Stimulated activated CD4-positive, alpha-beta T cell treated with anti-CD3 and anti-CD28 coated beads, Interleukin-2, amount 100 ng/mL, for 24 hours (primary cell): Measurements from ENCODE around the gene PLB1.

Experiments used
- DNase-seq, 2 donors: peaks; one replicate each; pipeline ENCODE4 v3.0.0-alpha.2; 2020

Gene PLB1

DNA sequence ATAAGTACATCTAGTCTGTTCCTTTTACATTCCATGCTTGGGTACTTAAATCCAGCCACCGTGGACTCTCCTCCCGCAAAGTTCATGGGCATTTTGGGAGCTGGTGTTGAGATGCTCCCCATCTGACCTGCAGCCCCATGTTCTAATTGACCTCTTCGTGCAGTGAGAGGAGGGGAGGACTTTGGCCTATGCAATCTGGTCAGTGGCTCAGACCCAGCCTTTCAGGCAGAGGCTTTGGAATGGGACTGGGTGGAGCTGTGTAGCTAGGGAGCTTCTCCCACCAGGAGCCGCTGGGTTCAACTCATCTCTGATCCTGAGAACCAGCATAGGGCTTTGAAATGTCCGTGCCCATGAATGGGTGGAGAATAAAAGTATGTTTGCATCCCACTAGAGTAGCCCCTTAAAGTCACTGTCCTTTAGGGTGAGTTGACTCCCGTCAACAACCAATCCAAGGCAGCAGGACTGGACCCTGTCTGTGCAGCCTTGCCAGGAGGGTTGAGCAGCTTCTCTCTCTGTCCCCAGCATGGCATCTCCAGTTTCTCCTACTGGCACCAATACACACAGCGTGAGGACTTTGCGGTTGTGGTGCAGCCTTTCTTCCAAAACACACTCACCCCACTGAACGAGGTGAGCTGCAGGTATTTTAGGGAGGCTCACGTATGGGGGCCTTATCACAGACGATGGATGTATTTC is 135.8 kb downstream of the PLB1 start:
- no peak for DNase-seq

DNA sequence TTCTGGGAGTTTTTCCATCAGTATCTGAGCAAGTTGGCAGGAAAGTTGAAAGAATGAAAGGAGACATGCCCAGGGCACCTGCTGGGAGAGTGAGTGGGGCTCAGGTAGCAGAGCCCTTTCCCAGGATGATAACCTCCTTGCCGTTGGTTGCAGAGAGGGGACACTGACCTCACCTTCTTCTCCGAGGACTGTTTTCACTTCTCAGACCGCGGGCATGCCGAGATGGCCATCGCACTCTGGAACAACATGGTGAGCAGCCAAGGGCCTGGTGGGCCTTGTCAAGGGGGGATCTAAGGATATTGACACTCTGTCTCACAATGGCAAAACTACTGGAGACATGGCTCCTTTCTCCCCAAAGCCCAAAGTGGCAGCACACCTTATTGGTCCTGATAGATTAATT is 136.9 kb downstream of the PLB1 start:
- no peak for DNase-seq

DNA sequence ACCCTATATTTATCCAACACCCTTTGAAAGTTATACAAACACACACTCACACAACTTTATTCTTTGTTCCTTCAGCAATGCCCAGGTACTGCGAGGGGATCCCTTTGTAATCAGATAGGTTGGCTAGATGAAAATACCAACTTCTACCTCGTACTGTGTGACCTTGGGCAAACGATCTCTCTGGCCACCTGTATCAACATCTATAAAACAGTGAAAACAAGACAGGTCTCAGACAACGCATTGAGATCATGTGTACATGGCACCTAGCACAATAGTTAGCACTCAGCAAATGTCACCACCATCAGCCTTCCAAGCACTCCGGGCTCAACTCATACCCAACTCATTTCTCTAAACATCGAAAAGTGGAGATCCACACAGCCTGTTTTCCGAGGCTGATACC is 137.3 kb downstream of the PLB1 start:
- no peak for DNase-seq

DNA sequence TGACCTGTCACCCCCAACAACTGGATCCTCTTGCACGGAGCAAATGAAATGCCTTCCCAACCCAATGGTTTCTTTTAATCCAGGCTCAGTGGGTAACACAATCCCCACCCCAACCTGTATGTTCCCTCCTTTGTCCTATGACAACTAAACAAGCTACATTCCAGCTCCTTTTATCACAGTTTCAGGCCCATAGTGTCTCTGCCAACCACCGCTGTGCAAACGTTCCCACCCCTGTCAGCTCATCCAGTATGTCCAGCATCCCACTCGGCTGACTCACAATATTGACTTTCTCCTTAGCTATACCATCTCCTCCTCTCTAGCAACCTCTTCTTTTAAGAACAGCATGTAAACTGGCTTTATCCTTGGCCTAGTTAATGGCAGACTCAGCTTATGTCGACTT is 137.9 kb downstream of the PLB1 start:
- no peak for DNase-seq

DNA sequence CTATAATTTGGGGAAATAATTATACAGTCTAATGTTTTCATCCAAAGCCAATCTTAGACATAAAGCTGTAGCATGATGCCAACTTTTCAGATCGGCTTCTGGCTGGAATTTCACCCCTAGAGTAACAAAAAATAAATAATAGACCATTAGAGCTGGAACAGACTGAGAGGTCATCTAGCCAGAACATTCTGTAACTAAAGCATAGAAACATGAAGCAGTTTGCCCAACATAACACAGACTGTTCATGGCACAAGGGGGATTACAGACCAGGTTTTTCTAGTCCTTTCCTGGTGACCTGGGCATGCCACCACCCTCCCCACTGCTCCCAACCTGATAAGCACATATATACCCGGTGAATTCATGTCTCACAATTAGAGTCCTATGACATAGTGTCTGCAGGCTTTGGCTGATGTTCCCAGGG is 139.3 kb downstream of the PLB1 start:
- no peak for DNase-seq

DNA sequence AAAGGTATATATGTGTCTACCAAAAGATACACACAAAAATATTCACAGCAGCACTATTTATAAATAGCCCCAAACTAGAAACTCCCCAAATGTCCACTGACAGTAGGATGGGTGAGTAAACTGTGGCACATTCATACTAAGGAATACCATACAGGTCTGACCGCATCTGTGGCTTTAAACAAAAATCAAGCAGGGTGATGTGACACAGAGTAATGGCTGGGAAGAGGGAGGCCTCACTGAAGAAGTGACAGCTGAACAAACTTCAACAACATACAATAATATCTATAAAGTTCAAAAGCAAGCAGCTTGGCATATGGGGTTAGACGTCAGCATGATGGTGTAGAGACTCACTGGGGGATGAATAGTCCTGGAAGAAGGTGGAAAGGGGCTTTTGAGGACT is 140.6 kb downstream of the PLB1 start:
- no peak for DNase-seq

DNA sequence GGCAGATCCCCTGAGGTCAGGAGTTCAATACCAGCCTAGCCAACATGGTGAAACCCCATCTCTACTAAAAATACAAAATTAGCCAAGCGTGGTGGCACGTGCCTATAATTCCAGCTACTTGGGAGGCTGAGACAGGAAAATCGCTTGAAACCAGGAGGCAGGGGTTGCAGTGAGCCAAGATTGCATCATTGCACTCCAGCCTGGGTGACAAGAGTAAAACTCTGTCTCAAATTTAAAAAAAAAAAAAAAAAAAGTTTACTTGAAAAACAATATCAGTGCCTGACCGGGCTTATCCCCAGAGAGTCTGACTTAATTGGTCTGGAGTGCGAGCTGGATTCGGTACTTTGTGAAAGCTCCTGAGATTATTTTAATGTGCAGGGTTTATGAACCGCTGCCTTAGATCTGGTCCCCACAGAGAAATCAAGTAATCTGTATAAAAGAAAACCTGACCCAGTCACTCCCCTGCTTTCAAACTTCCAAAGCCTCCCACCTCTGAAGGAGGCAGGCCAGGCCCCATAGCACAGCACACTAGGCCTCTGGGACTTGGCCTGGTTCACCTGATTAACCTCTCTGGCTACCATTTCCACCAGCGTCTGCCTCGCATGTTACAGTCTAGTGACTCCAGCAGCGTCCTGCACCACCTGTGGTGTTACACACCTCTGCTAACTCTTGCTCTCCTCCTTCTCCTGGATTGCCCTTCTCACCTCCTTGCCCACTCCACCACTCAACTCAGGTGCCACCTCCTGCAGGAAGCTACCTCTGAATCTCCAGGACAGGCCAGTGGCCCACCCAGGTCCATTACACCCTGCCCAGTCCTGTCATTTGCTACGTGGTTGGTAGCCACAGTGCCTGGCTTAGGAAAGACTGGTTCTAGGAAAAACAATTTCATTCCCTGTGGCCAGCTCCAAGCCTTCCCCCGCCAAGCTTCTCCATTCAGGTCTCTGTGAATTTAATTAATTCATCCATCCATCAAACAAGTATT is 141.5 kb downstream of the PLB1 start:
- DNase-seq, result no peak

DNA sequence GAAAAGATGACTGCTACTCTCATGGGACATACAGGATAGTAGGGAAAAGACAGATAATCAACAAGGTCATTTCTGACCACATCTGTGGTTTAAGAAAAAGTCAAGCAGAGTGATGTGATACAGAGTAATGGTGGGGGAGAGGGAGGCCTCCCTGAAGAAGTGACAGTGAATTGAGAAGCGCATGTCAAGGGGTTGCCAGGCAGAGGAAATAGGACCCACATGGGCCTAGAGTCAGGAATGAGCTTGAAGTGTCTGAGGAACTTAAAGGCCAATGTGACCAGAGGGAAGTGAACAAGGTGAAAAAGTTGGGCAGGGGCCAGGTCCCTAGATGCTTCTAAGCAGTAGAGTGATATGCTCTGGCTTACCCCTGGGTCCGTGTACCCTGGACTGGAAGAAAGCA is 142.2 kb downstream of the PLB1 start:
- DNase-seq, result no peak

DNA sequence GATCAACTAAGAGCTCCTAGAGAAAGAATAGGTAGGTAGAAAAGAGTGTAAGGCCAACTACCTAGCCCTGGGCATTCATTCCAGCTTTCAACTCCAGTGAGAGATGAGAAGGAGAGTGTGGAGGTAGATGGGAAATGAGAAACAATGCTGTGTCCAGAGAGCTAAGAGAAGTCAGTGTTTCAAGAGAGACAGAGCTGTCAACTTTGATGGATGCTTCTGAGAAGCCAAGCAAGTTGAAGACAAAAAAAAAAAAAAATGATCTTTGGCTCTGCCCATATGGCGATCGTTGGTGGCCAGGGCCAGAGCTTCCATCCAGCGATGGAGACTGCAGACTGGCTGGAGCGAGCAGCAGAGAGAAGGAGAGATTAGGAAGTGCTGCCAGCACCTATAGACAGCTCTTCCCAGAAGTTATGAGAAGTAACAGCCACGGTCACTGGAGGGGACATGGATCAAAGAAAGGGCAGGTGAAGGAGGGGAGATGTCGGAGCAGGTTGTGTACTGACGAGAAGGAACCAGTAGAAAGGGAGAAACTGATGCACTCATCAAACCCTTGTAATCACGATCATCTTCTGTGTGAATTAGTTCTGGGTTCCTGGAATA is 143.3 kb downstream of the PLB1 start:
- no peak for DNase-seq

DNA sequence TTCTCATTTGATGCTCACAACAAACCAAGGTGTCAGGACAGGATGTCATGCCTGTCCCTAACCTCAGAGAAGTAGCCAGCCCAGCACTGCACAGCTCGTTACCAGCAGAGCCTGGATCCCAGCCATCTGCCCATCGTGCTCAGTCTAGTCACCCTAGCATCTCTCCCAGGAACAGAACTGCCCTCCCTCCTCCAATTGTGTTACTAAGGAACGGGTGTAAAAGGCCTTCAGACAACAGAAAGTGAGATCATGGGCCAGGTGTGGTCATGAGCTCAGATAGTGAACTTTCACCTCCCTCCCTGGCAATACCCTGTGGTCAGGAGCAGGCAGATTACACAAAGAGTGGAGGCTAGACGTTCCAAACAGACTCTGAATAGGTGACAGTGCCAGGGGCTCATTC is 144.0 kb downstream of the PLB1 start:
- DNase-seq, result no peak

DNA sequence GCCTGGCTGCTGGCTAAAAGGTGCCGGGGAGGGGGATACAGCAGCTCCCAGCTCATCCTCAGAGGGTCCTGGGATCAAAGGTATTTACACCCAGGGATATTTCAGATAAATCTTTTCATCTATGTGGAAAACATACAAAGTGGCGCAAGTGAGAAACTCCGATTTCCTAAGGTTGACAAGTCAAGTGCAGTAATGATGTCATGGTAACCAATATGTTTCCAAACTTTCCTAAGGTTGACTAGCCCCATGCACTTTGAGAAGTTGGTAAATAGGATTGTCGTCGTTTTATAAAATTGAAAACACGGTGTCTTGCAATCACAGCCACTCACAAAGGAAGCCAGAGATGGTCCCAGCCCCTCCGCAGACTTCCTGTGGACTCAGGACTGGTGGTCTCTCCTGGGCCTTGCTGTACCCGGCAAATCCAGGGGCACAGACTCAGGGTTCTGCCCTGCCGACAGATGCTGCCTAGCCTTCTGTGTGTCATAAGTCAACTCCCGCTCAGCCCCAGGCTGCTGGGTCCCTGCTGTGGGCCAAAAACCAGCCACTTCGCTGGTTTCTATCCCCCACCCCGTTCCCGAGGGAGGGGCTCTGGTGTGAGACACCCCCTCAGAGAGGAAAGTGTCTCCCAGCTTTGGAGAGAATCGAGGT is 144.5 kb downstream of the PLB1 start:
- no peak for DNase-seq

DNA sequence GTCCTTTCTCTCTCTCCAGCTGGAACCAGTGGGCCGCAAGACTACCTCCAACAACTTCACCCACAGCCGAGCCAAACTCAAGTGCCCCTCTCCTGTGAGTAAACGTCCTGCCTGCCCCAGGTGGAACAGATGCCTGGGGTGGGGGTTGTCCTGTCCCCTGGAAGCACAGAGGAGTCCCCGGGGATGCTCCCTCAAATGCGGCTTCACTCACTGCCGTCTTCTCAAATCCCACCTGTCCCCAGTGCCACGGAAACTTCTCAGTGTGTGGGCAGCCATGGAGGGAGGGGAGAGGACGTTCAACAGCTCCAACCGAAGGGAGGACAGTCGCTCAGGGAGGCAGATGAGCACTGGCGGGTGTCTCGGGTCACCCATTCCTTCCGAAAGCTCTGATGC is 145.0 kb downstream of the PLB1 start:
- DNase-seq, result no peak

DNA sequence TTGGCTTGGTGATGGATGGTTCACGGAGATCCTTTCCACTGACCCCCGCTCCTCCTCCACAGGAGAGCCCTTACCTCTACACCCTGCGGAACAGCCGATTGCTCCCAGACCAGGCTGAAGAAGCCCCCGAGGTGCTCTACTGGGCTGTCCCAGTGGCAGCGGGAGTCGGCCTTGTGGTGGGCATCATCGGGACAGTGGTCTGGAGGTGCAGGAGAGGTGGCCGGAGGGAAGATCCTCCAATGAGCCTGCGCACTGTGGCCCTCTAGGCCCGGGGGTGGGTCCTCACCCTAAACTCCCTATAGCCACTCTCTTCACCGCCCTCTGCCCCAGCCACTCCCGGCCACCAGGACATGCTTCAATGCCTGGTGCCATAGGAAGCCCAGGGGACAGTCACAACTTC is 146.9 kb downstream of the PLB1 start:
- DNase-seq, result no peak

DNA sequence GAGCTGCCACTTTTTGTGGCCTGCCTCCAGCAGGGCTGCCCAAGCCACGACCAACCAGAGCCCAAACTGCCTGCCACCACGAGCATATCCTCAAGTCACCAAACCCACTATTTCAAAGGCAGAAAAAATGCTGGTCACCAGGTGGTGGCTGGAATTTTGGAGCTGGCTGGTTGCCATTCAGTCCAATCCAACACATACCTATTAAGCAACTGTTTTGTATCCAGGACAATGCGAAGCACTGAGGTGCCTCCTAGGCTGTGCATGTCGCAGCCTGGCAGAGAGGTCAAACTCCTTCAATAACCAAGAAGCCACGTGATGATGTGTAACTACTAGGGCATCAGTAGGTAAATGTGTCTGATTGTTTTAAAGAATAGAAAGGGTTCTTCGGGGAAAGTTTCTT is 147.5 kb downstream of the PLB1 start:
- no peak for DNase-seq

DNA sequence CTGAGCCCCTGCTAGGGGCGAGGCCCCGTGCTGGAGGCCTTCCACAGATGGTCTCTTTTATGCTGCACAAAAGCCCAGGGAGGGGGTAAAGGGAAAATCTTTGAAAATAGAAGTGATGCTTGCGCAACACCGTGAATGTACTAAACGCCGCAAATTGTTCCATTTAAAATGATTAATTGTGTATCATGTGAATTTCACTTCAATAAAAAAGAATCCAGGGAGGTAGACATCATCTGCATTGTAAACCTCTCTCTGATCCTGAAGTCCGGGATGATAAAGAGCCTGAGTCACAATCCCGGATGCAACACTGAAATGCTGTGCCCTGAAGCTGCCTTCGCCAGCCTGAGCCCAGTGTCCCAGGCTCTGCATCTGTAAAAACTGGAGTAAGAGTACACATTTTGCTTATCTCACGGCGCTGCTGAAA is 148.1 kb downstream of the PLB1 start:
- no peak for DNase-seq

DNA sequence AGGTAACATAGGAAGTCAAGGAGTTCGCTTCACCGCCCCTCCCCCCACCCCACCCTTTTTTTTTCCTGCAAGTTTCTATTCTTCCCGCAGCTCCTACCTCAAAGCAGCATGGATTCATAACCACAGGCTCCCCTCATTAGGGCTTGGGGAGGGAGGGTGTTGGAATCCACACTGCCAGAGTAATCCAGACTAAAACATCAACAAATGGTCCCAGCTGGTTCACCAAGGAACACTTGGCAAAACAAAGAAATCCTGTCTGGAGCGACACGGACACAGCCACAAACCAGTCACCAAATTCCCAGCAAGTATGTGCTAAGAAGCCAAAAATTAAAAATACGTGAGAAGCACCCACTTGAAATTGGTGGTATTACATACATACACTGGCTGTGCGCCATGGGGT is 148.9 kb downstream of the PLB1 start:
- DNase-seq, result no peak

DNA sequence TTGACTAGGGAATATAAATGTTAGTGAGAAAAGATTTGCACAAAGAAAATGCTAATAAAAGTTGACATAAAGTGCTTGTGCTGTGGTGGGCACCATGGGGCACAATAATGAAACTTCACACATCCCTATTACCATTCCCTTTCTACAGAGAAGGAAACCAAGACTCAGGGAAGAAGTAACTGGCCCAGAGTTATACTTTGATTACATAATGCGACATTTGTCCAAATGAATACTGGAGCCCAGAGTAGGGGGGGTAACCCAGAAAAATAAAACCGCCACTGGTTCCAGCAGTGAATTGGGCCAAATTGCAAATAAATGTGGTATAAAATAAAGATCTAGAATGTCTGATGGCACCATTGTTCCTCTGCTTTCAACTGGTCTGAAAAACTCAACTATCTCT is 149.7 kb downstream of the PLB1 start:
- DNase-seq, result no peak

DNA sequence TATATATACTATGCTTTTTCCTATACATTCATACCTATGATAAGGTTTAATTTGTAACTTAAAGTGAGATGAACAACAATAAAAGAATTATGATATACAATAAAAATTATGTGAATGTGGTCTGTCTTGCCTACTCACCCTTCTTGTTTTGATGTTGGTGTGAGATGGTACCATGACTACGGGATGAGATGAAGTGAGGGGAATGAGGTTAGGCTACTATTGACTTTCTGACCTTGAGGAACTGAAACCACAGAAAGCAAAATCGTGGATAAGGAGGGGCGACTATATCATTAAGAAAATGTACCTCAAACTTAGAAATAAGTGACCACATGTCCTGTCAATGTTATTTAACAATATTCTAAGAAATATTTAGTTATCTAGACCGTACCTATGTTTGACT is 151.8 kb downstream of the PLB1 start:
- no peak for DNase-seq

DNA sequence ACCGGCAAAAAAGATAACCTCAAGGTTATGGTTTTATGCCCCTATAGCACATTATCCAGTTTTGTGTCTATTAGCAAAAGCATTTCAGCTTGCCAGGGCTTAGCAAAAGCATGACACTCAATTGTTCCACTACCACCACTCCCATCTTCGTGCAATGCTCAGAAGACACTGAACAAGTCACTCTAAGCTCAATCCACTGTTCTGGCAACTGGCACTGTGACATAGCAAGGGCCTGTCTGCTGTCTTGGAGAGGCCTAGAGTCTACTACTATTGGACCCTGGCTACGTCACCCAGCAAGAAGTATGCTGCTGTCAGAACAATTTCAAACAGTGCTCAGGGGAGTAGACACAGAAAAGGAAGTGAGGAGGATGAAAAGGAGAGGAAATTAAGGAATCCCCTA is 152.3 kb downstream of the PLB1 start:
- no peak for DNase-seq

DNA sequence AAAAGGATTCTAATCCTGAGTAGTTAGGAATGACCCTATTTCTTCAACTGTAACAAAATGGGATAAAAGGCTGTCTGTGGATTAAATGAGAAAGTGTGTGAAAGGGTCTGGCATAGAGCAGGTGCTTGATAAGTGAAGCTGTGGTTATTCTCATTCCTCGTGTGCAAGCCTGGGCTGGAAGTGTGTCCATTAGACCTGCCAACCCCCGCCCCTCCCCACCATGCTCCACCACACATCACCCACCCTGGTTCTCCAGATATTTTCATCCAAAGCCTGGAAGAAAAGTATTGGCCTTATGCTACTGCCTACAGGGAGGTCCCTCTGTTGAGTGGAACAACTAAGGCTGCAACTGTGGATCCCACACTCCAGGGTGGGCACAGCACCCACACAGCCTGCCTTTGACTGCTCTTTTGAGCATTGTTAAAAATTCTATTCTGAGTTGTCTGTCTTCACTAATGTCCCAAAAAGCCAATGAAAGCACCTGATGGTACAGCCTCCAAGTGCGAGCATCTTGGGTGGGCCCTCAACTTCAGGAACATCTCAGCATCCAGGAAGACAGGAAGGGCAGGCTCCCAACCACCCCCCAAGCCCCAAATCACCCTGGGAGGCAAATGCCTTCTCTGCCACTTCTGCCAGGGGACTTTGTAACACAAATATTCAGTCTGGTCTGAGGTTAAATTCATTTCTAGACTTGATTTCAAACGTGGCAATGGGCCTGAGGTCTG is 153.0 kb downstream of the PLB1 start:
- no peak for DNase-seq

DNA sequence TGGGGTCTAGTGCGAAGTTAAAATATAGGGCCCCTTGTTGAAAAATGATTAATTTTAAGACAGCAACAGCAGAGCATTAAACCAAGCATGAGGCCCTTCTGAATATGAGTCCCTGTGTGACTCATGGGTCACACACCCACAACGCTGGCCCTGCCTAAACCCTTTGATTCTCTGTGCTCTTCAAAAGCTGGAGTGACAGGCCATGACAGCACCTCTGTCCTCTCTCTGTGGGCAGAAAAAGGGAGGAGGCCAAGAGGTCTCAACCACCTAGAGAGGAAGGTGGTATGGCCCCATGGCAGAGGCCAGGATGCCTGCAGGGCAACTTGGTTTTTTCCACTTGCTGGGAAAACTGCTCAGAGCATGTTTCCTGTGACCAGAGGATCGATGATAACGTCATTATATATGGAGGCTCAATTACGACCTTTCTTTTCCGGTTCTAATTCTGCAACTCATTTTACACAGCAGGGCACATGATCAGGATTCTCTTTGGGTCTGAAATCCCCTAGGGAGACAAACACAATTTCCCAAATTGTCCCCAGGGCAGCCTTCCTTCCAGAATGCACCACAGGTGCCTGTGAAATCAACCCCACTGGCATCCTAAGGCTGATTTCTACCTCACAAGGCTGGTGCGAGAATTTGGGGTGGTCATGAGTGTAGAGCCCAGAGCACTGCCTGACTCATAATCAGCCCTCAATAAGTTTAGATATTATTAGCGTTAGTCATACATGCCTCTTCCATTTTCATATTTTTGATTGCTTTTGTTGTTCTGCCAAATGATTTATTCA is 153.8 kb downstream of the PLB1 start:
- peak; percentile 52 to 55 for DNase-seq

DNA sequence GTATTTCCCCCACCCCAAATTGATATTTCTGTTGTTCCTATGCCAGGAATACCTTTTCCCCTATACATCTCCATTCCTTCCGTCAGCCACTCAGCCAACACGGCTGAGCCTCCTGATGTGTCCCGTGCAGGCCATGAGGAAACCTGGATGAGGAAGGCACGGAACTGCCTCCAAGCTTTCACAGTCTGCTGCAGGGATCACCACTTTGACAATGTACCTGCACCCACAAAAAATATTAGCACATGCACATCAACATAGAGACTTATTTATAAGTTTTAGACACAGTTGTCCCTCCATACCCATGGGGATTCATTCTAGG is 154.4 kb downstream of the PLB1 start:
- no peak for DNase-seq
